Adipose tissue (tissue), 3 donors: ENCODE data around the gene C4orf50. TPM values are rescaled to one million over a fixed set of nuclear protein-coding genes. Genes with fewer than 3 reads are reported as not detected.
"Not testable (repeated sequence)": the region's sequence is repeated elsewhere in the genome, so short reads cannot be mapped to it uniquely, and the experiment has no call there.

ENCODE experiments used
- H3K27ac ChIP-seq: one replicate; pipeline ENCODE4 v1.5.1; 2013; ENCODE audit warnings: low read depth, low read length
- WGBS, 3 donors: extraction: QIAGEN DNeasy Blood & Tissue Kit; methylation state at CpG; one replicate each; pipeline ENCODE4 v1.1.7; 2013; 5-methylcytosine and 5-hydroxymethylcytosine counted together
- polyA plus RNA-seq, 3 donors: library from polyadenylated mRNA; stranded (reverse); fragments of 200-250 nt; gene quantifications; one replicate each; pipeline ENCODE4 v1.2.3, GENCODE V29; 2013
- donor health status: healthy with polysubstance abuse.
- donor health status: Bipolar disorder and iron deficiency.
- donor health status: healthy.

The C4orf50 gene
- polyA plus RNA-seq, 3 donors = 0.01 to 0.03 TPM; not detected in 1

- H3K27ac ChIP-seq = no peak overlapping the region
- WGBS, 3 donors = 54 to 75% (median 67%) methylated on average over 6 of the region's 6 CpGs
These were observed 16.3 kb downstream of the C4orf50 start for GRCh38 chr4:6001680-6002491.

GRCh38 chr4:5999830-6000365 is 18.3 kb downstream of the C4orf50 start:
- H3K27ac ChIP-seq = no peak overlapping the region
- WGBS, 3 donors = 70 to 90% (median 87%) methylated on average over 9 of the region's 9 CpGs

GRCh38 chr4:5999356-5999755 is 18.9 kb downstream of the C4orf50 start:
- H3K27ac ChIP-seq = no peak overlapping the region
- WGBS, 3 donors = 70 to 86% (median 76%) methylated on average over 6 of the region's 6 CpGs

- H3K27ac ChIP-seq = no peak overlapping the region
- WGBS, 3 donors = 2 to 4% (median 2%) methylated on average over 9 of the region's 9 CpGs
These were observed 19.8 kb downstream of the C4orf50 start for GRCh38 chr4:5998333-5998936.

- WGBS, 3 donors = 38 to 62% (median 60%) methylated on average over 4 of the region's 4 CpGs
These were observed 21.6 kb downstream of the C4orf50 start for GRCh38 chr4:5996641-5997040.

GRCh38 chr4:5995901-5996623 is 22.2 kb downstream of the C4orf50 start:
- 51 to 54% (median 54%) methylated on average over 19 of the region's 19 CpGs for WGBS, 3 donors

More at GRCh38 chr4:5996641-5997040, 21.6 kb downstream of the C4orf50 start:
- no peak overlapping the region for H3K27ac ChIP-seq

GRCh38 chr4:5993876-5994811 is 24.1 kb downstream of the C4orf50 start:
- no peak overlapping the region for H3K27ac ChIP-seq
- WGBS, 3 donors = 73 to 83% (median 82%) methylated on average over 23 of the region's 23 CpGs

More at GRCh38 chr4:5995901-5996623, 22.2 kb downstream of the C4orf50 start:
- no peak overlapping the region for H3K27ac ChIP-seq

GRCh38 chr4:5993346-5993745 is 24.9 kb downstream of the C4orf50 start:
- H3K27ac ChIP-seq = not testable (repeated sequence)
- WGBS, 3 donors = 77 to 85% (median 79%) methylated on average over 9 of the region's 9 CpGs

GRCh38 chr4:5992828-5993321 is 25.4 kb downstream of the C4orf50 start:
- whole genome bisulfite sequencing, 3 donors = 71 to 78% (median 78%) methylated on average over 11 of the region's 11 CpGs
- H3K27ac ChIP-seq = no peak overlapping the region

GRCh38 chr4:5992171-5992827 is 25.9 kb downstream of the C4orf50 start:
- WGBS, 3 donors = 68 to 75% (median 74%) methylated on average over 17 of the region's 17 CpGs
- no peak overlapping the region for H3K27ac ChIP-seq

GRCh38 chr4:5991405-5991804 is 26.8 kb downstream of the C4orf50 start:
- no peak overlapping the region for H3K27ac ChIP-seq
- 25 to 58% (median 46%) methylated on average over 1 of the region's 1 CpG for WGBS, 3 donors

GRCh38 chr4:5990446-5991160 is 27.6 kb downstream of the C4orf50 start:
- no peak overlapping the region for H3K27ac ChIP-seq
- WGBS, 3 donors = 76 to 88% (median 86%) methylated on average over 16 of the region's 16 CpGs

GRCh38 chr4:5989236-5990225 is 28.7 kb downstream of the C4orf50 start:
- 66 to 78% (median 78%) methylated on average over 18 of the region's 18 CpGs for whole genome bisulfite sequencing, 3 donors
- H3K27ac ChIP-seq = no peak overlapping the region

GRCh38 chr4:5988086-5988845 is 30.0 kb downstream of the C4orf50 start:
- H3K27ac ChIP-seq = no peak overlapping the region
- WGBS, 3 donors = 69 to 75% (median 74%) methylated on average over 14 of the region's 14 CpGs

- H3K27ac ChIP-seq = no peak overlapping the region
These were observed 33.4 kb downstream of the C4orf50 start for GRCh38 chr4:5984843-5985242.
